EH (cell line): ENCODE measurements around the gene EPHA1.
"Not testable (repeated sequence)": the region's sequence is repeated elsewhere in the genome, so short reads cannot be mapped to it uniquely, and the experiment has no call there.

Experiments
- DNase-seq: peaks from one replicate; pipeline ENCODE4 v3.0.0-alpha.2; 2015; ENCODE audit warnings: low read depth

EPHA1 gene

DNA sequence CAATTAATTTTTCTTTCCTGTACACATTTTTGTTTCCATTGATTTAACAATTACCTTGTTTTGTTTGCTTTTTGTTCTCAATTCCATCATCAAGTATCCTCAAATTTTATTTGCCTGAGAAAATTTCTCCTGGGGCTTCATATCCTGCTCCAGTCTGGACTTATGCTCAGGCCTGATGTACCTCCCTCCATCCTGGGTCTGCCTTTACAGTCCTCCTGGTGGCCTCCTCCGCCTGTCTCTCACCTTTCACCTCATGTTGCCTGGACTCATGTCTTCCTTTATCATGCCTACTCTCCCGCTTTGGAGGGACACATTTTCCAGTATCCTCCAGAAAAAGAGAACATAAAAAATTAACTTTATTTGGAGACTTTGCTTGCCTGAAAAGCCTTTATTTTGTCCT is 22.5 kb upstream of the EPHA1 start:
- DNase-seq, result no peak

DNA sequence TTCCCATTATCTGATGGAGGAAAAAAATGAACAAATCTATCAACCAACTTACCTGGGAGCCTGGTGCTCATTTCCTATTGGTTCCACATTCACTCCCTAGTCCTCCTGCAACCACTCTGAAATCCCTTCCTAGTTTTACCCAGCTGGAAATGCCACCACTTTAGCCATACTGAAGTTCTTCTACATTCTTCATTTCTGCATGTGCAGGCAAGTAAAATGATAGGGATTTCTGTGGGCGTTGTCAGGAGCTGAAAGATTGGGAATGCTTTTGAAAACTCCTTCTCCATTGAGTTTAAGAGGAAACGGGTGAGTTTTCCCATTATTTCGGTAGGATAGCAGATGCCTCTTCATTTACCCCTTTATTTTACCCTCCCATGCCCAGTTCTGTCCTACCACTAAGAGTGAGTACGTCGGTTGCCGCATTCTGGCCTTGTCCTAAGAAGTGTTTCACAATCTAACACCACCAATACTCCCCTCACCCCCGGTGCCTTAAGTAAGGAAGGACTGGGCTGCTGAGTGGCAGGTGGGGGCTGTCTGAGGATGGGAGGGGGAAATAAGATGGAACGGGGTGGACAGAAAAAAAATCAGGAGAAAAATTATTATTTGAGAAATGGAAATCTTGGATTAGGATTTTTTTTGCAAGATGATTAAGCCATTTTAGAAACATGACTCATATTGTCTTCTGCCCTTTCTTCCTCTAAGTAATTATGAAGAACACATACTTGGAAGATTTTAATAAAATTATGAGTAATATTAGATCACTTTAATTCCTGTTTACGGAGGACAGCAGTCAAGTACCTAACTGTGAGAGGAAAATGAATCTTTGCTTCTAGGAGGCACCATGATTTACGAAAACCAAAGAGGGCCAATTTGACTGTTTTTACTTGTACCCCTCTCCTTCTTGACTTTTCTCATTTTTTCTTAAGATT is 21.4 kb upstream of the EPHA1 start:
- peak; percentile 43 for DNase-seq

DNA sequence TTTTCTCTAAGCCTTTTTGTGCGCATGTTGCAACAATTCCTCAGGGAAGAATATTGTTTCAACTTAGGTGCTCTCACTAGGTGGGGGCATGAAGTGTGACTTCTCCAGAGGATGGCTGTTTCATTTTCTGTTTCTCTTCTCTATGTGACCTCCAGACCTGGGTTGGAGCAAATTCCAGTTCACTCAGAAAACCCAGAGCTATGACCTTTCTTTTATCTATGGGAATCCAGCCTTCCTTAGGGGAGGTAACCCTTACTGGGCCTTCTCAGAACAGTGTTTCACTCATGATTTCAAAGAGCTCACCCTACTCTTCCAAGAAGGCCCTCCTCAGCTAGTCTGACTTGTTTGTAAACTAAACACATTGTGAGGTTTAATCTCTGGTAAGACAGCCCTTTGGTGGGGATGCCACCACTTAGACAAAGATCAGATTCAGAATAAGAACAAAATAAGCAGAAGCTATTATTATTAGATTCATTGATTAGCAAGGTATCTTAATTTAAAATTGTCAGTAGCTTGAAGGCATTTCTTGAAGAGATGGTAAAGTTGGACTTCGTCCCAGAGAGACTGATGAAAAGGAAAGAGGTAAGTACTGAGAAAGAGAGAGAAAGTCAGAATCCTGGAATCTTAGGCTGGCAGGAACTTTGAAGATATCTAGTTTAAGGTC is 18.0 kb upstream of the EPHA1 start:
- no peak for DNase-seq

DNA sequence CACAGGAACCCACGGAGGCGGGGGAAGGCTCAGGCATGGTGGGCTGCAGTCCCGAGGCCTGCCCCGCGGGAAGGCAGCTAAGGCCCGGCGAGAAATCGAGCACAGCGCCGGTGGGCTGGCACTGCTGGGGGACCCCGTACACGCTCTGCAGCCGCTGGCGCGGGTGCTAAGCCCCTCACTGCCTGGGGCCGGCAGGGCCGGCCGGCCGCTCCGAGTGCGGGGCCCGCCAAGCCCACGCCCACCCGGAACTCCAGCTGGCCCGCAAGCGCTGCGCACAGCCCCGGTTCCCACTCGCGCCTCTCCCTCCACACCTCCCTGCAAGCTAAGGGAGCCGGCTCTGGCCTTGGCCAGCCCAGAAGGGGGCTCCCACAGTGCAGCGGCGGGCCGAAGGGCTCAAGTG is 15.8 kb upstream of the EPHA1 start:
- not testable (repeated sequence) for DNase-seq

DNA sequence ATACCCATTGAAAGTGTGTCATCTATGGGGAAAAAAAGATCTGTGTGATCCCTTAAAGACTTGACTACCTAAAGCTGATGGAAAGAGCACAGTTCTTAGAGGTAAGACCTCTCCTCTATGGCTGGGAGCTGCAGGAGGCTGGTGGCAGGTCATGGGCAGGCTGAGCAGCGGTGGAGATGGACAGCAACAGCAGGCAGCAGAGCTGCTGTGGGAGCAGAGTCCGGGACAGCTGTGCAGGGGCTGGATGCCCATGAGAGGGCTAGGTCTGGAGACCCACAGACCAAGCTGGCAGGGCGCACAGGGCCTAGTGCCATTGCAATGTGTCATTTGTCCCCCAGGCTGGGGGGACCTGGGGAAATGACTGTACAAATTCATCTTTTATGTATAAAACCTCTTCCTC is 13.4 kb upstream of the EPHA1 start:
- no peak for DNase-seq

DNA sequence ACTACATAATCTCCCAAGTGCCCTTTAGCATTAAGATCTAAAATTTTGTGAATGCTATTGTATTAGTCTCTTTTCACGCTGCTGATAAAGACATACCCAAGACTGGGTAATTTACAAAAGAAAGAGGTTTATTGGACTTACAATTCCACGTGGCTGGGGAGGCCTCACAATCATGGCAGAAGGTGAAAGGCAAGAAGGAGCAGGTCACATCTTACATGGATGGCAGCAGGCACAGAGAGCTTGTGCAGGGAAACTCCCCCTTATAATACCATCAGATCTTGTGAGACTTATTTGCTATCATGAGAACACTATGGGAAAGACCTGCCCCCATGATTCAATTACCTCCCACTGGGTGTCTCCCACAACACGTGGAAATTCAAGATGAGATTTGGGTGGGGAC is 12.0 kb upstream of the EPHA1 start:
- DNase-seq, result not testable (repeated sequence)

DNA sequence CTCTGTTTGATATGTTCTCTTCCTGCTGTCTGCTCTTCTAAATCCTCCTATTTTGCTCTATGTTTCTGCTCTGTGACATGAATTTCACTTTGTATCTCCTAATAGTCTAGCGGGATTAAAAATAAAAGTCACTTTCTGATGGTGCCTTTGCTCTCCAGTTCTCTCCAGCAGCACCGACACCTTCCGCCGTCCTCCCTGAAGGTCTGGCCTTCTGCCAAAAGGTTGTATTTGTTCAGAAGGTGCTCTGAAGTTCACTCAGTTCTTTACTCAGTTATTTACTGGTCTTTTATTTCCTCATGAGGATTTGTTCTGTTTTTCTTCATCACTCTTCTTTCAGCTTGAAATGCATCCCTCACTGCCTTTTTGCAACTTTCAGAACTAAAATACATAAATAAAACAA is 11.2 kb upstream of the EPHA1 start:
- no peak for DNase-seq

DNA sequence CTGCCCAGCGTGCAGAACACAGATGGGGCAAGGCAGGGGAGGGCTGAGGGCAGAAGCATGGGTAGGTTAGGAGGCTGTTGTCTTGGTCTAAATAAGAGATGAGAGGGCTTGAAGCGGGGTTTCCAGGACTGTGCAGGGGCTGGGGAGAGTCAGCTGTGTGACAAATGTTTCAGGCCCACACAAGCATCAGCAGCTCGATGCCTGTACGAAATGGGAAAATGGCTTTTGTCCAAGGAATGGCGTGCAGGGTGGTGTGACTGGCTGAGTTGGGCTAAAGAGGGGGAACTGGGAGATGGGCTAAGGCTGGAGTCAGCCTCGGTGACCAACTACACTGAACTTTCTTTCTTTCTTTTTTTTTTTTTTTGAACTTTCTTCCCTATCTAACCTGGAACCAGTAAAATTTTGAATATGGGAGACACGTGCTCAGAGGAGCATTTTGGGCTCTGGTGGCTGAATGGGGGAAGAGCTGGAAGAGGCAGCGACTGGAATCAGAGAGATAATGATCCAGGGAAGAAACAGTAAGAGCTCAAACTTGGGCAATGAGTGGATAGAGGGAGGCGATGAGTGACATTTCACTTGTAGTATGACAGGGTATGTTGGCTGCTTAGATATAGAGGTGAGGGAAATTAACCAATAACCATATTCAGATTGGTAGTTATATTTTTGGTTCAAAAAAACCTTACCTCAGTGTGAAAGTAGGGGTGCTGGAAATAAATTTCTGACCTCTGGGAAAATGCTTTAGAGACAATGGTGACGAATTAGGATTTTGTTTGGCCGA is 10.2 kb upstream of the EPHA1 start:
- DNase-seq, result no peak

DNA sequence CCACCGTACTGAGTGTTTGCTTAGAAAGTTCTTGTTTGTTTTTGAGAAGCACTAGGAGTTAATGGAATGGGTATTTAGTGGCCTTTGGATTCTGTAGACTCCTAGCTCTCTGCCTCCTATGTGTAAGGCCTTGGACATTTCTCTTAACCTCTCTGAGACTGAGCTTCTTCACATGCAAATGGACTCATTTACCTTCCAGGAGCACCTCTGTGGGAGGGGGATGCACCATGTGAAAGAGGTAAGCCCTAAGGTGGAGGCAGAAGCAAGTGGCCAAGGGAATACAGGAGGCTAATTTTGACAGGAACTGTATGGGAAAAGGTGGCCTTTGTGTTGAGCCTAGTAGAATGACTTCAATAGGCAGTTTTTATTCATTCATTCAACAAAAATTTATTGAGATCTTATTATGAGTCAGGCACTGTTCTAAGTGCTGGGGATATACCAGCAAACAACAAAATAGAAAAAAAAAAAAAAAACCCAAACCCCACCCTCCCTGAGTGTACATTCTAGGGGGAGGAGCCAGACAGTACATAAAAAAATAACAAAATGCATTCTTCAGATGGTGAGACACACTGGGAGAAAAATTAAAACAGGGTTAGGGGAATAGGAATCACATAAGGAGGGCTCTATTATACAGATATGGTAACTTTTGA is 9.2 kb upstream of the EPHA1 start:
- peak; percentile 45 for DNase-seq

DNA sequence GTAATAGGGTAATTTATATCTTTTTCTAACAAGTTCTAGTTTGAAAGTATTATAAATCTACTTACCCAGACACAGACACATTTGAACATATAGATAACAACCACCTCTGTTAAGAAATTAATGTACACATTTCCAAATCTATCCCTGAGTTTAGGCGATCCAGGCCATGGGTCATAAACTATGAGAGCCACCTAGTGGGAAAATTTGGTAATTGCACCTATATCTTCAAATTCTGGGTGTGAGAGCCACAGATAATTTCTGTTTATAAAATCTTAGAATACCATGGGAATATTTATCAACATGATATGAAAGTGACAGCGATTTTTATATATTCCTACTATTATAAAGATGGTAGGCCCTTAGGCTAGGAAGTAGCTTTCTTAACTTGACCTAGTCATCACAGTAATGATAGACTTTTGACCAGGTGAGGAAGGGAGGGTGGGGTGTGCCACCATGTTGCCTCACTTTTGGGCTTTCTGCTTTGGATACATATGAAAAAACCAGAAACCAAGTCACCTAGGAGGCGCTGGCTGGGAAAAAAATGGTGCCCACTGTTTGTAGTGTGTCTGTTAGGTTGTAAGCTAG is 8.0 kb upstream of the EPHA1 start:
- DNase-seq, result peak; percentile 60

DNA sequence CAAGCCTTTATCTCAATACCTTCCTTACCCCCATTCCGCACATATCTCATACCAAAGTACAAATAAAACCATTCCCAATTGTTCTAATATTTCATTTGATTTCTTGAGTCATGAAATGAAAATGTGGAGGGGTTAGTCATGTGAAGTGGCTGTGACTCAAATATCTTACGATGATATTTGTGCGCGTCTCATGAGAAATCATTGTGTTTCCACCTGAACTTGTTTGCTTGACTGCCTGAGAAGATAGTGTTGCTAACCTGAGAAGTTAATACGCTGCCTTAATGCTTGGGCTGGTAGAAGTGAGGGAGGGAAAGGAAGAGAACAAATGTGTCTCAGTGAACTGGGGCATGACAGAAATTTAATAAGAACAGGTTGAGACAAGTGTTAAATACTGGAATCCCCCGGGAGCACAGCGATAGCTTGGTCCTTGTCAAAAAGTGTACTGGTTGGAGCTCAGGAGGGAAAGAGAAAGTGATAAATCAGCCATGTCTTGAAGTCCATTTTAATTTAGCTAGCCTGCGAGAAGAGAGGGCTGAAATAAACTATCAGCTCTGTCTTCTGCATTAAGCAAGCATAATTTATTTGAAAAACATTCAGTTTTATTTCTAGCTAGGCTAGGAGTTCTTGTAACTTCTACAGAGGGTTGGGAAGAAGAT is 7.2 kb upstream of the EPHA1 start:
- no peak for DNase-seq

DNA sequence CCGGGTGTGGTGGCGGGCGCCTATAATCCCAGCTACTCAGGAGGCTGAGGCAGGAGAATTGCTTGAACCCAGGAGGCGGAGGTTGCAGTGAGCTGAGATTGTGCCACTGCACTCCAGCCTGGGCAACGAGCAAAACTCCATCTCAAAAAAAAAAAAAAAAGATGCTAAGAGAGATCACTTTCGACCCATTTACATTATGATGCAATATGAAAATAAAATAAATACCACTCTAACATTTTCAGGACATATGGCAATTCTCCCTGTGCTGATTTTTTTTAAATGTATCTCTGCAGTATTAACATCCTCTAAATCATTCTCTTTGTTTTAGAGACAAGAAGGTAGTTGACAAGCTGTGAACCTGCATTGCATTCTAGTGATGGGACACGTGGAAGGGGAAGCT is 6.6 kb upstream of the EPHA1 start:
- DNase-seq, result not testable (repeated sequence)

DNA sequence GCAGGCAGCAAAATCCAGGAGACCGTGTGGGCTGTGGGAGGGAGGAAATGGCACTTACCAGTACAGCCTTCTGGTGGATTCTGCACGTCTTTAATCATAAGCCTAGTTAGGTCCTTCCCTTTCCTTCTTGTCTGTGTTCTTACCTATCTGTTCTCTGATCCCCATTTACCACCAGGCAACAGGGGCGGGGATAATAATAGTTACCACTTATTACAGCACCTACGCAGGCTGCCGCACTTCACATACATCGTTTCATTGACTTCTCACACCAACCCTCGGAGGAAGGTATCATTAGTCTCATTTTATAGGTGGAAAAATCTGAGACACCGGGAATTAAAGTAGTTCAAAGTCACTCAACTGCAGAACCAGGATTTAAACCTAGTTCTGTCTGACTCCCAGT is 4.5 kb upstream of the EPHA1 start:
- no peak for DNase-seq

DNA sequence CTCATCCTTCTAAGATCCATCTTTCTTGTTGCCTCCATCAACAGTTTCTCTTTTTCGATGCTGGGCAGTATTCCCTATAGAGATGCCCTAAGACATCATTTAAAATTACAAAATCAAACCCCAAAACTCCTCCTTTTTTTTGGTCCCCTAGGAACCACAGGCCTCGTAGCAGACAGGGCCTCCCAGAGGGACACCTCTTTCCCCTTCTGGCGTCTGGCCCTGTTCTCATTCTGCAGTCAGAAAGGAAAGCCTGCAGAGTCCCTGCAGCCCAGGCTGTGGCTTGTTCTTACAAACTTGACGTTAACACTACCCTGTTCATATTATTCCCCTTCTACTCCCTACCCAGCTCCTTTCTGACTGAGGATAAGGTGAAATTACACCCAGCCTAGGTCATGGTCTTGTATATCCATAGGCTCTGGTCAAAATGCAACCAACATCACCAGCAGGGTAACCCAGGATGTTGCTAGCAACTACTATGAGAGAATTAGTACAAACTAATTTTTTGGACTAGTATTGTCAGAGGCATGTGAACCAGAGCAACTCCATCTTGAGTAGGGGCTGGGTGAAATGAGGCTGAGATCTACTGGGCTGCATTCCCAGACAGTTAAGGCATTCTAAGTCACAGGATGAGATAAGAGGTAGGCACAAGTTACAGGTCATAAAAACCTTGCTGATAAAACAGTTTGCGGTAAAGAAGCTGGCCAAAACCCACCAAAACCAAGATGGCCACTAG is 3.5 kb upstream of the EPHA1 start:
- no peak for DNase-seq

DNA sequence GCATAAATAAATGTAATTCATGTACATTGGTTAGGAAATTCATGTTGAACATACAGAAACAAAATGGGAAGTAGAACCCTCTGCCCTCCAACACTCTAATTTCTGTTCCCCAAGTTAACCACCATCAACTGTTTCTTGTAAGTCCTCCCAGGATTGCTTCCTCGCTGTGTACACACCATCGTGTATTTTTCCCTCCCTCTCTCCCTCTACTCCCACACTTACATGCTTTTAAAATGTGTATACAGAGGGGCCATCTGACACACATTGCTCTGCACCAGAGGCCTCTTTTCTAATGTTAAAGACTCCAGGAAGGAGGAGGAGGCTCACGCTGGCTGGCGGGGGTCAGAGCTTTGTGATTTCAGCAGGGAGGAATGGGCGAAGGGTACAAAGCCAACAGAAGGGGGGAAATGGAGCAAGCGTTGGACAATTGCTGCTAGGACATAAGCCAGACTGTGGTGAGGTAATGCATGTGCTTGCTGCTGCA is 1.9 kb upstream of the EPHA1 start:
- no peak for DNase-seq

DNA sequence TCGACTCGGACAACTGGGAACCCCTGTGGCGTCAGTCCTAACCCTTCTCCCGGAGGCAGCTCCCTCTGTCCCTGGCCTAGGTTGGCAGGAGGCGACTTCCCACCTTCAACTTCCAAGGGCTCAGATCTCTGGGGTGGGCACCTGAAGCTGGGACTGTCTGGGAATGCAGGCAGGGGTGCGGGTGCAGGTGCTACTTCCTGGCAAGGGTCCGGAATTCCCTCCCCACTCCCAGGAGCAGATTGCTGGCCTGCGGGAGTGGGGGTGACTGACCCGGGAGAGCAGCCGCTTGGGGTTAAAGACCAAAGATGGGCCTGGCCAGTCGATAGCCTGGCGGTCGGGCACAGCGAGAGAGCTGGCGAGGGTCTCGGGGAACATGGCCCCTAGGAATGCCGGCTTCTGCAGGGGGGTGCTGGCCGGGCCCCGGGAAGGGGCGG is 387 bp downstream of the EPHA1 start:
- no peak for DNase-seq

DNA sequence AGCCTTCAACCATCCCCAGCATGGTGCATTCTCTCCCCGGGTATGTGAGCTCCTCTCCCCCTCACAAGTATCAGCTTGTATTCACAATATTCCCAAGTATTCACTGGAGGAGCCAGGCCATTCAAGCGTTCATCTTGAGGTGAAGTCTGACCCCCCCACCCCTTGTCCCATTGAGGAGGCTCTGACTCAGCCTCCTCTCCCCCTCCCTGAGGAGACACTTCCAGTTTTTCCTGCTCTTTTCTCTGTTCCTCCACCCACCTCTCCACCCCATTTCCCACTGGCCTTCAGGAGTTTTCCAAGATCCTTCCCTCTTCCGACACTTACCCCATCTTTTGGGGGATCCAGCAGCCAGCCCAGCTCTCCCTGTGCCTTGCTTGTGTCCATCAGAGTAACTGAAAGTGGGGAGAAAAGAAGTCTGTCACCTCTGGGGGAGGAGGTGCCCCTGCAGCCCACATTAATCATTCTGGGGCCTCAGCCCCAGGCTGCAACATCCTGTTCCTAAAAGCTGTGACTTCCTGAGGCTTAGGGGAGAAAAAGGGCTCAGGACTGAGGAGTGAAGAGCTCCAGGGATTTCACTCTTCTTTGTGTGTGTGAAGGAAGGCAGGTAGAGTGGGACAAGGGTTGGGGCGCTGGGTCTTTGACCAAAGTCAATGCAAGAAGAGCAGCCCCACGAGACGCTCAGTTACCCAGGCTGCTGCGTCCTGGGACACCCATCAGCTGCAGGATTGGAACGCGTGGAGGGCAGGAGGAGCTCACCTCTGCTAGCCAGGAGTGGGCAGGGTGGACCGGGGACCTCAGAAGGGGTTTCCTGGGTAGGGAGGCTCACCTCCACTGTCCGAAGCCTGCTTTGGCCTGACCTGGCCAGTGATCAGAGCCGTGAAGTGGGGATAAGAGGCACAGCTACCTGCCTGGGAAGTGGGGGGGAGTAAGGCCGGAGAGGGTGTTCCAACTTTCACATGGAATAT is 1.1 kb downstream of the EPHA1 start:
- no peak for DNase-seq

DNA sequence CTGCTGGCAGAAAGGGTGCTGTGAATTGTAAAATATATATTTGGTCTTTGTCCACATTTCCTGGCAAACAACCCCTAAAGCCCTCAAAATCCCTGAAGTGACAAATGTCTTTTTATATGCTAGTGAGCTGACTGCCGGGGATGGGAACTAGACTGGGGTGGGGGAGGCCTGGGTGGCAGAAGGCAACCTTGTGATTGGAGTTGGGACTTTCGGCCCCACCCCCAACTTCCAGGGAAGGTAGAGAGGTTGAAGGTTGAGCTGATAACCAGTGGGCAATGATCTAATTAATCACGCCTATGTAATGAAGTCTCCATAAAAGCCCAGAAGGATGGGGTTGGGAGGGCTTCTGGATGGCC is 2.7 kb downstream of the EPHA1 start:
- no peak for DNase-seq
